ENCODE data around the gene SLITRK3. TPM values are rescaled to one million over a fixed set of nuclear protein-coding genes. Genes with fewer than 3 reads are reported as not detected.

Gene SLITRK3
- total and polyA plus RNA-seq, 8 donors, result 0.02 to 0.12 (median 0.03) TPM; not detected in 4

DNA sequence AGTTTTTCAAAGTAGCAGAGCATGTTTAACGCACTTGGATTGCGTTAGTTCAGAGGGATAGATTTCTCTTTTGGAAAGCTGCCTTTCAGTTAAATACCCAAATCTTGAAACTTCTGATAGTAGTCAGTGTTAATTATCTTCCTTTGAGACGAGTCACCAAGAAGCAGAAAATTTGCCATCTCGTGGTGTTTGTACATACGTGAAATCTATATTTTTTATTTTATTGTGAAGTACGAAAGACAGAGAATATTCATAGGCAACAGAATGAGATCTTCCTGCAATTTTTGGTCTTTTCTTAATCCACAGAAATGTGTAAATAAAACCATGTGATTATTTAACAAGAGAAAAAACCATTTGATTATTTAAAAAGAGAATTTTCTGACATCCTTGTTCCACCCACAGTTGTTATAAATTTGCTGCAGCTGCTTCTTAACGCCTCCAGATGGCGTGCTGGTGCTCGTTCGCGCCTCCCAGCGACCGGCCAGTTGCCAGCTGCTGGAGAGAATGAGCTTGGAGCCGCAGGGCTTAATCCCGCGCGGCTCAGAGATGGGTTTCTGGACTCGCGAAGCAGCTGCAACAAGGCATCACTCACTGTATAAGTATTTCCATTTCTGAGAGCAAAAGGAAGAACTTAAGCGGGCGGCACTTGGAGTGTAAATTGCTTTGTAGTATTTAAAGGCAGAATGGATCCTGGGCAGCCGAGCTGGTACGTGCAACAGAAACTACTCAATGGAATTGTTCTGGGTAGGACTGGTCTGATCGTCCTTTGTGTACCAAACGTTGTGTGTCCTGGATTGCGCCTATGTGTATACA, 10.5 kb upstream of the SLITRK3 start:
- no peaks in the 10 kb centered on the region for H3K4me1 ChIP-seq
- ATAC-seq, result peak; percentile 90 to 99 (median 98)
- no peaks in the 10 kb centered on the region for H3K9me3 ChIP-seq
- peaks cover 0 to 7% (median 0%) of the 10 kb centered on the region in 4 donors for H3K27me3 ChIP-seq
- no peak overlapping the region for H3K27ac ChIP-seq
- peak overlapping the region in 2 of 4 donors; percentile 19 to 35 for H3K4me3 ChIP-seq
- peak; percentile 59 to 90 (median 78) for DNase-seq
- H3K36me3 ChIP-seq, result no peaks in the 10 kb centered on the region
- FAIRE-seq, result peak; percentile 59
- 15 to 16% methylated on average over 26 of the region's 26 CpGs for WGBS, 2 donors
- TF ChIP-seq, protein P1, sequence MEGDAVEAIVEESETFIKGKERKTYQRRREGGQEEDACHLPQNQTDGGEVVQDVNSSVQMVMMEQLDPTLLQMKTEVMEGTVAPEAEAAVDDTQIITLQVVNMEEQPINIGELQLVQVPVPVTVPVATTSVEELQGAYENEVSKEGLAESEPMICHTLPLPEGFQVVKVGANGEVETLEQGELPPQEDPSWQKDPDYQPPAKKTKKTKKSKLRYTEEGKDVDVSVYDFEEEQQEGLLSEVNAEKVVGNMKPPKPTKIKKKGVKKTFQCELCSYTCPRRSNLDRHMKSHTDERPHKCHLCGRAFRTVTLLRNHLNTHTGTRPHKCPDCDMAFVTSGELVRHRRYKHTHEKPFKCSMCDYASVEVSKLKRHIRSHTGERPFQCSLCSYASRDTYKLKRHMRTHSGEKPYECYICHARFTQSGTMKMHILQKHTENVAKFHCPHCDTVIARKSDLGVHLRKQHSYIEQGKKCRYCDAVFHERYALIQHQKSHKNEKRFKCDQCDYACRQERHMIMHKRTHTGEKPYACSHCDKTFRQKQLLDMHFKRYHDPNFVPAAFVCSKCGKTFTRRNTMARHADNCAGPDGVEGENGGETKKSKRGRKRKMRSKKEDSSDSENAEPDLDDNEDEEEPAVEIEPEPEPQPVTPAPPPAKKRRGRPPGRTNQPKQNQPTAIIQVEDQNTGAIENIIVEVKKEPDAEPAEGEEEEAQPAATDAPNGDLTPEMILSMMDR (IDR thresholded peaks at IDR 0.05), result peak; percentile 52 to 81 (median 64)
- intact Hi-C loops (cut with DNase I), result no loop called here

DNA sequence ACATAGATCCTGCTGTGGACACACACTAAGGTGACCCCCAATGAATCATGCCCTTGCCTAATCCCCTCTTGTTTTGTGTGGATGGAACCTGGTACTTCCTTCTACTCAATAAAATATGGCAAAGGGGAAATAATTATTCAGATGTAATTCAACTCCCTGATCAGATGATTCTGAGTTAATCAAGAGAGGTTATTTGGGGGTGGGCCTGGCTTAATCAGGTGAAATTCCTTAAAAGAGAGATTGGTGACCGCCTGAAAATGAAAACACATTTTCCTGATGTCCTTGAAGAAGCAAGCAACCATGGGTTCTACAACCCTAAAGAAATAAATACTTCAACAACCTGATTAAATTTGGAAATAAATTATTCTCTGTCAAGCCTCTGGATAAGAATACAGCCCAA, 8.3 kb upstream of the SLITRK3 start:
- no peak for ATAC-seq

DNA sequence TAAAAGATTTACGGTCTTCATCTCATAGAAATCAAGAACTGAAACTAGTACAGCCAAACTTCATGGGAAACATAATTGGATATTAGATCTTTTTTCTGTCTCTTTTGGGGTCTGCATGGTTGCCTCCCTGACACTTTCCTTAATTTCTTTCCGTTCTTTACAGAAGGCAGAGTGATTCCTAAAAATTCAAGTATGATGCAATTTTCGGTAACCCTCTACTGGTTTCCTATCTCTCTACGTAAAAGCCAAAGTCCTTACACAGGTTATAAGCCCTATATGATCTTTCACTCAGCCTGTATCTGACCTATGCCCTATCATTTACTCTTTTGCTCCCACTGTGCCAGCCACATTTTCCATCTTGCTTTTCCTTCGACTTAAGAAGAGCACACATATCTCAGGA, 6.8 kb upstream of the SLITRK3 start:
- H3K9me3 ChIP-seq, result no peaks in the 10 kb centered on the region
- no peaks in the 10 kb centered on the region for H3K36me3 ChIP-seq
- H3K4me1 ChIP-seq, result no peaks in the 10 kb centered on the region
- DNase-seq, result no peak
- no peak for ATAC-seq
- TF ChIP-seq, protein P1 (IDR thresholded peaks at IDR 0.05), result no peak
- intact Hi-C loops (cut with DNase I), result no loop called here
- no peak for FAIRE-seq
- H3K27me3 ChIP-seq, result peaks cover 0 to 40% (median 9%) of the 10 kb centered on the region in 4 donors
- 83 to 85% methylated on average over 5 of the region's 5 CpGs for WGBS, 2 donors
- no peak overlapping the region for H3K4me3 ChIP-seq
- no peak overlapping the region for H3K27ac ChIP-seq

More for the DNA sequence above, 8.3 kb upstream of the SLITRK3 start:
- 92 to 96% methylated on average over 1 of the region's 1 CpG for WGBS, 2 donors
- FAIRE-seq, result no peak
- H3K27ac ChIP-seq, result no peak overlapping the region
- TF ChIP-seq, protein P1 (IDR thresholded peaks at IDR 0.05), result no peak
- intact Hi-C loops (cut with DNase I), result no loop called here
- H3K4me3 ChIP-seq, result no peak overlapping the region
- no peaks in the 10 kb centered on the region for H3K4me1 ChIP-seq
- no peaks in the 10 kb centered on the region for H3K9me3 ChIP-seq
- no peaks in the 10 kb centered on the region for H3K36me3 ChIP-seq
- peaks cover 0 to 26% (median 2%) of the 10 kb centered on the region in 4 donors for H3K27me3 ChIP-seq
- no peak for DNase-seq

DNA sequence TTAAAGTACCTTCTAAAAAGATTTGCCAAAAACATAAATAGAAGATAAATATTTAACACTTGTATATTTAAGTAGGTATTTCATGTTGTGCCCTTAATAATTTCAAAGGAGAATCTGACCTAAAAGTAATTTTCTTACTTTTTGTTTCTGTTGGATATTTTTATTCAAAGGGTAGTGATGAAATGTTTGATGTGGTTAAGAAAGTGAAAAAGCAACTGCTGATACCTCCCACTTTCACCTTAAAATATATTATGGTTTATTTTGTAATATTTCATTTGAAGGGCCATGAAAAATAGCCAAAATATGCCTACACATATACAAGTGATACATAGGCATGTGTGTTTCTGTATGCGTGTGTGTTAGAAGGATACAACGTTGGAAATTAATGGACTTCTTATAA, 5.8 kb upstream of the SLITRK3 start:
- 70 to 85% methylated on average over 2 of the region's 2 CpGs for WGBS, 2 donors
- intact Hi-C loops (cut with DNase I), result no loop called here
- H3K4me1 ChIP-seq, result peaks cover 0 to 2% (median 0%) of the 10 kb centered on the region in 3 donors
- H3K4me3 ChIP-seq, result no peak overlapping the region
- ATAC-seq (no peak), DNase-seq (no peak), FAIRE-seq (no peak)
- no peaks in the 10 kb centered on the region for H3K9me3 ChIP-seq
- no peaks in the 10 kb centered on the region for H3K36me3 ChIP-seq
- peaks cover 0 to 51% (median 11%) of the 10 kb centered on the region in 4 donors for H3K27me3 ChIP-seq
- no peak overlapping the region for H3K27ac ChIP-seq
- TF ChIP-seq, protein P1 (IDR thresholded peaks at IDR 0.05), result no peak

GRCh38 chr3:165197481-165197800, 1.3 kb upstream of the SLITRK3 start:
- TF ChIP-seq, protein P1 (IDR thresholded peaks at IDR 0.05), result no peak
- no peak overlapping the region for H3K27ac ChIP-seq
- H3K36me3 ChIP-seq, result no peaks in the 10 kb centered on the region
- no peak overlapping the region for H3K4me3 ChIP-seq
- no peaks in the 10 kb centered on the region for H3K9me3 ChIP-seq
- intact Hi-C loops (cut with DNase I), result no loop called here
- no peak for FAIRE-seq
- WGBS, 2 donors, result 34 to 35% methylated on average over 3 of the region's 3 CpGs
- no peak for ATAC-seq
- no peak for DNase-seq
- H3K27me3 ChIP-seq, result peaks cover 0 to 63% (median 13%) of the 10 kb centered on the region in 4 donors
- H3K4me1 ChIP-seq, result peaks cover 0 to 16% (median 0%) of the 10 kb centered on the region in 3 donors

Data from pancreas (tissue), 10 donors.